ENCODE results near the gene BPIFB6. TPM values are rescaled to one million over a fixed set of nuclear protein-coding genes. Genes with fewer than 3 reads are reported as not detected.
"Not testable (repeated sequence)": the region's sequence is repeated elsewhere in the genome, so short reads cannot be mapped to it uniquely, and the experiment has no call there.

The BPIFB6 gene
- polyA plus RNA-seq, 2 of the 4 experiments (the other 2 are of a cell fraction) = not detected

DNA sequence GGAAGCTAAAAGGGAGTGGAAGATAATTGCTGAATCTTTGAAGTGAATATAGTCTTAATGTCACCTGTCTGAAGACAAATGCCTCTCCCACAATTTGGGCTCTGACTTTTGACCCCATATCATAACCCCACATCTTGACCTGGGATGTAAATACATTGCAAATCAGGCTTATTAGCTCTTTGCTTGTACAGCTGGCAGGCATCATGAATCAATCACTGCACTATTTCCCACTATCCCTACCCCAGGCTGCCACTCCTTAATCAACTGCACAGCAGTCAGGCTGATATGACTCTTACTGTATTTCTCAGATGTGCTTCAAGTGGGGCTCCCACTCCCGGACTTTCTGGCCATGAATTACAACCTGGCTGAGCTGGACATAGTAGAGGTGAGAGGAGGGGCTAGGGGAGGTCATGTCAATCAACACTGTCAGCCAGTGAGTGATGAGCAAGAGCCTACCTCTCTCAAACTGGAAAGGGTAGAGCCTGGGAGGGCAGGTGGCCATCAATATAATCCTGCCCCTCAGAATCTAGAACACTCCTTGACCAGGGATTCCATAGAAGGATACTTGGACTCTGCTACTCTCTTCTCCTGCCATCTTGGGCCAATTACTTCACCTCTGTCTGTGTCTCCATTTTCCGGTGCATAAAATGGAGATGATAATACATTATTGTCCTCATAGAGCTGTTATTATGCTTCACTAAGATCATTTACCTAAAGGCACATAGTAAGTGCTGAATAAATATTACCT is 11.7 kb downstream of the BPIFB6 start (continued):
- TF ChIP-seq POLR2AphosphoS2 (conservative IDR thresholded peaks at IDR 0.05; ENCODE audit: low read length) (no peak), MAFK (IDR thresholded peaks at IDR 0.05; ENCODE audit: partially characterized antibody) (no peak), FOSB (CRISPR knock-in tag; IDR thresholded peaks at IDR 0.05) (no peak), ESRRA (IDR thresholded peaks at IDR 0.05; ENCODE audit: borderline replicate concordance, low read length) (no peak), RAD21 (conservative IDR thresholded peaks at IDR 0.05 in 1 of 2, IDR thresholded peaks at IDR 0.05 in 1 of 2) (no peak), HOXB5 (CRISPR knock-in tag; IDR thresholded peaks at IDR 0.05) (no peak), JUN (IDR thresholded peaks at IDR 0.05) (no peak), GATA3 (IDR thresholded peaks at IDR 0.05; ENCODE audit: borderline replicate concordance) (no peak)

DNA sequence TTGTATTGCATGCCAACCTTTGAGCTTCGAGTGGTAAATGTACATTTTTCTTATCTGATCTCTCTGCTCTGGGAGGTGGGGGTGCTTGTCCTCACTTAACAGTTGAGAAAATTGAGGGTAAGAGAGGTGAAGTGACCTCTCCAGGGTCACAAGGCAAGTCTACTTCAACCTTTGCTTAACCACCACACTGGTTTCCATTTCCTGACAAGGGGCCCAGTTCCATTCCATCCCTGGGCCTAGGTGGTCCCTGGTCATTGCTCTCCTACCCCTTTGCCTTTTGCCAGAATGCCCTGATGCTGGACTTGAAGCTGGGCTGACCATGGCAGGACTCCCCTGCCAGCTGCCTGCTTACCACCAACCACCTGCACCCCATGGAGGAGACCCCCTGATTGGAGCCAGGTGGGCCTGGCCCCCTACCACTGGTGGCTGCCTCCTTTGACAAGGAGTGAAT is 12.3 kb downstream of the BPIFB6 start:
- Histone ChIP-seq H3K9me3 (no peaks in the 10 kb centered on the region), H3K4me3 (no peak overlapping the region), H3K27ac (no peak overlapping the region), H3K4me2 (no peak overlapping the region), H3K4me1 (no peaks in the 10 kb centered on the region)
- FAIRE-seq (no peak), ATAC-seq (no peak), DNase-seq (ENCODE audit: low read depth in 1 of 2, low spot score in 1 of 2) (no peak)
- CTCF ChIA-PET = interaction anchor here (1.0 to 1.4 kb wide), 2 partner anchors 18 to 142 kb away, joined by 3 to 4 read pairs; no protein-coding TSS in a partner anchor
- no peak for TF ChIP-seq JUN (IDR thresholded peaks at IDR 0.05)
- TF ChIP-seq SMC3 (IDR thresholded peaks at IDR 0.05) = no peak
- TF ChIP-seq RFX5 (IDR thresholded peaks at IDR 0.05) = no peak
- no peak for TF ChIP-seq CEBPB (IDR thresholded peaks at IDR 0.05)
- TF ChIP-seq, protein P1, sequence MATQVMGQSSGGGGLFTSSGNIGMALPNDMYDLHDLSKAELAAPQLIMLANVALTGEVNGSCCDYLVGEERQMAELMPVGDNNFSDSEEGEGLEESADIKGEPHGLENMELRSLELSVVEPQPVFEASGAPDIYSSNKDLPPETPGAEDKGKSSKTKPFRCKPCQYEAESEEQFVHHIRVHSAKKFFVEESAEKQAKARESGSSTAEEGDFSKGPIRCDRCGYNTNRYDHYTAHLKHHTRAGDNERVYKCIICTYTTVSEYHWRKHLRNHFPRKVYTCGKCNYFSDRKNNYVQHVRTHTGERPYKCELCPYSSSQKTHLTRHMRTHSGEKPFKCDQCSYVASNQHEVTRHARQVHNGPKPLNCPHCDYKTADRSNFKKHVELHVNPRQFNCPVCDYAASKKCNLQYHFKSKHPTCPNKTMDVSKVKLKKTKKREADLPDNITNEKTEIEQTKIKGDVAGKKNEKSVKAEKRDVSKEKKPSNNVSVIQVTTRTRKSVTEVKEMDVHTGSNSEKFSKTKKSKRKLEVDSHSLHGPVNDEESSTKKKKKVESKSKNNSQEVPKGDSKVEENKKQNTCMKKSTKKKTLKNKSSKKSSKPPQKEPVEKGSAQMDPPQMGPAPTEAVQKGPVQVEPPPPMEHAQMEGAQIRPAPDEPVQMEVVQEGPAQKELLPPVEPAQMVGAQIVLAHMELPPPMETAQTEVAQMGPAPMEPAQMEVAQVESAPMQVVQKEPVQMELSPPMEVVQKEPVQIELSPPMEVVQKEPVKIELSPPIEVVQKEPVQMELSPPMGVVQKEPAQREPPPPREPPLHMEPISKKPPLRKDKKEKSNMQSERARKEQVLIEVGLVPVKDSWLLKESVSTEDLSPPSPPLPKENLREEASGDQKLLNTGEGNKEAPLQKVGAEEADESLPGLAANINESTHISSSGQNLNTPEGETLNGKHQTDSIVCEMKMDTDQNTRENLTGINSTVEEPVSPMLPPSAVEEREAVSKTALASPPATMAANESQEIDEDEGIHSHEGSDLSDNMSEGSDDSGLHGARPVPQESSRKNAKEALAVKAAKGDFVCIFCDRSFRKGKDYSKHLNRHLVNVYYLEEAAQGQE (IDR thresholded peaks at IDR 0.05) = no peak
- TF ChIP-seq POLR2A (IDR thresholded peaks at IDR 0.05; ENCODE audit: low read length) = no peak
- TF ChIP-seq NR3C1 (IDR thresholded peaks at IDR 0.05) = no peak
- TF ChIP-seq, protein P2, sequence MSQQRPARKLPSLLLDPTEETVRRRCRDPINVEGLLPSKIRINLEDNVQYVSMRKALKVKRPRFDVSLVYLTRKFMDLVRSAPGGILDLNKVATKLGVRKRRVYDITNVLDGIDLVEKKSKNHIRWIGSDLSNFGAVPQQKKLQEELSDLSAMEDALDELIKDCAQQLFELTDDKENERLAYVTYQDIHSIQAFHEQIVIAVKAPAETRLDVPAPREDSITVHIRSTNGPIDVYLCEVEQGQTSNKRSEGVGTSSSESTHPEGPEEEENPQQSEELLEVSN (IDR thresholded peaks at IDR 0.05; ENCODE audit: borderline replicate concordance, low read depth) = no peak
- TF ChIP-seq RCOR1 (IDR thresholded peaks at IDR 0.05; ENCODE audit: low read depth, low read length) = no peak
- TF ChIP-seq, protein P3, sequence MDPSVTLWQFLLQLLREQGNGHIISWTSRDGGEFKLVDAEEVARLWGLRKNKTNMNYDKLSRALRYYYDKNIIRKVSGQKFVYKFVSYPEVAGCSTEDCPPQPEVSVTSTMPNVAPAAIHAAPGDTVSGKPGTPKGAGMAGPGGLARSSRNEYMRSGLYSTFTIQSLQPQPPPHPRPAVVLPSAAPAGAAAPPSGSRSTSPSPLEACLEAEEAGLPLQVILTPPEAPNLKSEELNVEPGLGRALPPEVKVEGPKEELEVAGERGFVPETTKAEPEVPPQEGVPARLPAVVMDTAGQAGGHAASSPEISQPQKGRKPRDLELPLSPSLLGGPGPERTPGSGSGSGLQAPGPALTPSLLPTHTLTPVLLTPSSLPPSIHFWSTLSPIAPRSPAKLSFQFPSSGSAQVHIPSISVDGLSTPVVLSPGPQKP (IDR thresholded peaks at IDR 0.05; ENCODE audit: low read depth, low read length) = no peak
- no peak for TF ChIP-seq BHLHE40 (IDR thresholded peaks at IDR 0.05; ENCODE audit: low read depth, low read length)
- no peak for TF ChIP-seq FOSL2 (IDR thresholded peaks at IDR 0.05)
- TF ChIP-seq FOSL2 (CRISPR knock-in tag; IDR thresholded peaks at IDR 0.05) = no peak
- TF ChIP-seq, protein P4, sequence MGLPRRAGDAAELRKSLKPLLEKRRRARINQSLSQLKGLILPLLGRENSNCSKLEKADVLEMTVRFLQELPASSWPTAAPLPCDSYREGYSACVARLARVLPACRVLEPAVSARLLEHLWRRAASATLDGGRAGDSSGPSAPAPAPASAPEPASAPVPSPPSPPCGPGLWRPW (IDR thresholded peaks at IDR 0.05) = no peak
- whole genome bisulfite sequencing (ENCODE audit: missing lambda C conversion rate) = 0% methylated on average over 1 of the region's 1 CpG
- POLR2A ChIA-PET = no interaction called here

DNA sequence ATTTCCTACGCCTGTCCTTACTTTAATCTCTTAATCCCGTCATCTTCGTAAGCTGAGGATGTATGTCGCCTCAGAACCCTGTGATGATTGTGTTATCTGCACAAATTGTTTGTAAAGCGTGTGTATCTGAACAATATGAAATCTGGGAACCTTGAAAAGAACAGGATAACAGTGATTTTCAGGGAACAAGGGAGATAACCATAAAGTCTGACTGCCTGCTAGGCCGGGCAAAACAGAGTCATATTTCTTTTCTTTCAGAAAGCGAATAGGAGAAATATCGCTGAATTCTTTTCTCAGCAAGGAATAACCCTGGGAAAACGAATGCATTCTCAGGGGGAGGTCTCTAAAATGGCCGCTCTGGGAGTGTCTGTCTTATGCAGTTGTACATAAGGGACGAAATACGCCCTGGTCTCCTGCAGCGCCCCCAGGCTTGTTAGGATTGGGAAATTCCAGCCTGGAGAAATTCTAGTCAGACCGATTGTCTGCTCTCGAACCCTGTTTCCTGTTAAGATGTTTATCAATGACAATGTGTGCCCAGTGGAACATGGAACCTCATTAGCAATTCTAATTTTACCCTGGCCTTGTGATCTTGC is 13.8 kb downstream of the BPIFB6 start:
- H3K4me3 ChIP-seq; H3K27ac ChIP-seq; CTCF ChIA-PET; ATAC-seq; H3K4me2 ChIP-seq; FAIRE-seq; POLR2A ChIA-PET; H3K9me3 ChIP-seq; H3K4me1 ChIP-seq; DNase-seq (ENCODE audit: low read depth in 1 of 2, low spot score in 1 of 2): not testable (repeated sequence)
- 49% methylated on average over 15 of the region's 15 CpGs for WGBS (ENCODE audit: missing lambda C conversion rate)

All from A549 (cell line).